ENCODE data around the gene RXYLT1.

RXYLT1 gene

DNA sequence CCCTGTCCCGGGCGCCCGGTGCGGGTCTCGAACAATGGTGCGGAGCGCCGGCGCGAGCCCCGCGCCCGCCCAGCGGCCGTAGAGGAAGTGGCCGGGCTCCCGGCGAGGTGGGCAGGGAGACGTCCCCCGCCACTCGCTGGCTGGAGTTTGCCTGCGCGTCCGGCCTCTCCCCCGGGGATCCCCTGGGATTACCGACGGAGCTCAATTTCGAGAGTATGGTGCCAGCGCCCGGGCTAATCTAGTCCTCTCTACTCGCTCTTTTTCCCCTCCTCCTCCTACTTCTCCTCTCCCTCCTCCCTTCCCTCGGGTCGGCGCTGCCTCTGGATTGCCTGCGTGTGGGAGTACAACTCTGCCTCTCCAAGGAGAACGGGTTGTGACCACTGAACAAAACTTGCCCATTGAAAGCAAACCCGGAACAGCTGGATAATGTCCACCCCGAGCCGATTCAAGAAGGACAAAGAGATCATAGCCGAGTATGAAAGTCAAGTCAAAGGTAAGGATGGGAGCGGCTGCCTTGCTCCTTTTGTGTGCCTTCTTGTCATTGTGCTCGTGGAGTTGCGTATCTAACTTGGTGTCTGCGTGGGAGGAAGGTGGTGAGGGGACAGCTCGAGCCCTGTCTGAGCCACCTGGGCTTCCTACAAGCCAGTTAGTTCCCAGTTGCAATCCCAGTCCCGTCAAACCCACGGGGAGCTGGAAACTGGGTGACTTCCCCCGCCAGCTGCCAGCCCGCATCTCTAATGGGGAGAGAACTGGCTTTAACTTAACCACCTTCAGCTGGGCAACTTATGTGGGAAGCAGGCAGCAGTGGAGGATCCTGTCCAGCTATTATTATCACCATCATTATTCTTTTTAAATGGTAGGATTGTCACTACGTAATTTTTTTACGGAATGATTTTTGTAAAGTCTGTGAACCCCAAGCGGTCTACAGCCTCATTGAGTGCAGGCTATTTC lies 65.0 kb downstream of the RXYLT1 start, which contains the start of gene SRGAP1:
TSS of gene SRGAP1 (plus strand) at position 310 of the 951 bp plus-strand sequence. CDS start at position 427, 117 bp downstream.
- DNase-seq = peak; percentile 7

DNA sequence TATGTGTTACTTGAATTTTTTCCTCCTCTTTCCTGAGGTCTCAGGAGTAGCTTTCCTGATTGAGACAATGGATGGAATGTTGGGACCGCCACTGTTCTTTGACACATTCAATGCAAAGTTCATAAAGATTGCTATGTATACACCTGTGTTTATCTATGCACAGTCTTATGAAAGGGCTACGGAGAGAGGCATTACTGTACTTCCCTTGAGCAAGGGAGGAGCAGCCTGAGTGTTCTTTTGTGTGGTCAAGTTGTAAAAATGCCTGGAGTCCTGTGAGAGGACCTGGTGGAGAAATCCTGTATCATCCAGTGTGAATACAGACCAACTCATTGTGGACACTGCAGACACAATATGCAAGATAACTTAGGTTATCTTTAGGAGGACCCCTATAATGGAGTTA lies 66.0 kb downstream of the RXYLT1 start:
- DNase-seq = no peak

DNA sequence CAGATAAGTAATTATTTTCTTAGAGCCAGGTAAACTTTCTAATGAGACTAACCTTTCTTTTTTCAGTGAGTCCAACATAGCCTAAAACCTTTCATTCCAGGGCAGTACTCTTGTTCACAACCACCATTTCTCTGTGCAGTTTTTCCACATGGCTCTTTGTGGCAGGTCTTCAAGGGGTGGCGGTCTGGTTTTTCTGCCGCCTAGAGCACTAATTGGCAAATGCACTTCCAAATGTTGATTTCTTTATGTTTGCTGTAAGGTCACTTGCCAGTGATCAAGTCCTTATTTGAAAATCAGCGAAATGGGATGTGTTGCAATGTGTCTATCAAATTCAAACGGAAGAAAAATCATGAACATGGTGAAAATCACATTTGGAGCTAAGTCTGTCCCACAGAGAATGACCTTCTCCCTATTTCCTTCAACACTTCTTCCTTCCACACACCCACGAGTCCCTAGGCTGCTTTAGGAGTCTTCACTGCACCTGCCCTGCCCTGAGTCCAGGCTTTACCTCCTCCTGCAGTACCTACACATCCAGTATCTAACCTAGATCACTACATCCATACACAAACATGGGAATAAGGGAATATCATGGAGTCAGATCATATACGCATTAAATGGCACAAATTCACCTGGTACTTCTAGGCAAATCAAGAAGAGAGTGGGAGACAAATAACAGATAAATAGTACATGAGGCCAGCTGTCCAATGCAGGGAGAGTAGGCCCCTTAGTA lies 66.7 kb downstream of the RXYLT1 start:
- no peak for DNase-seq

DNA sequence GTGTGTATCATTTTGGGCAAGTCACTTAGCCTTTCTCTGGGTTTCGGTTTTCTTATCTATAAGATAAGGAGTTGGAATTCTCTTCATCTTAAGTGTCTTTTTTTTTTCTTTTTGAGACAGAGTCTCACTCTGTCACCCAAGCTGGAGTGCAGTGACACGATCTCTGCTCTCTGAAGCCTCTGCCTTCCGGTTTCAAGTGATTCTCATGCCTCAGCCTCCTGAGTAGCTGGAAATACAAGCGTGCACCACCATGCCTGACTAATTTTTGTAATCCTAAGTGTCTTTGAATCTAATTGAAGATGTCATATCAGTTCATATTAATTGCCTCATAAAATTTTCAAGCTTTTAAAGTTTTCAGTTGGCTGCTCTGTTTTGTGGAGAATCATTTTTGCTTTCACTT lies 68.7 kb downstream of the RXYLT1 start:
- no peak for DNase-seq

DNA sequence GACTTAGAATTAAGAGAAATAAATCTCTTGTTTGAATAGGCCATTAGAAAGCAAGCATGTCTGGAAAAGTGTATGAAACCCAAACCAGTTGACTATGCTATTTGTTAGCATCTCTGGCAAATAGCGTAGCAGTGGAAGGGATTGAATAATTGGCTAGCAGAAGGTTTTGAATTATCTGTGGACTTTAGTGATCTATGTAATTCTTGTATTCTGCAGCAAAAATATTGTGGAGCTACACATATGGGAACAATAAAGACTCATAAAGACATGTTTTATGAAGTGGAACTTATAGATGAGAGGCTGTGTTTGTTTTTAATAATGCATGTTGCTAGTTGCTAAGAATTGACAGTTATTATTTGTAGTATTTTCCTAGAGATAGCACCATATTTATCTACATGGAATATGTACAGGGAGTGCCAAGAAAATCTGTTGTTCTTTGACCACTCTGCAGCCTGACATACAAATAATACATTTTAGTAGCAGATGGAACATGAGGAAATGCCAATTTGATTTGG lies 69.5 kb downstream of the RXYLT1 start:
- DNase-seq = no peak

GRCh38 chr12:63849641-63850040 lies 69.9 kb downstream of the RXYLT1 start:
- no peak for DNase-seq

DNA sequence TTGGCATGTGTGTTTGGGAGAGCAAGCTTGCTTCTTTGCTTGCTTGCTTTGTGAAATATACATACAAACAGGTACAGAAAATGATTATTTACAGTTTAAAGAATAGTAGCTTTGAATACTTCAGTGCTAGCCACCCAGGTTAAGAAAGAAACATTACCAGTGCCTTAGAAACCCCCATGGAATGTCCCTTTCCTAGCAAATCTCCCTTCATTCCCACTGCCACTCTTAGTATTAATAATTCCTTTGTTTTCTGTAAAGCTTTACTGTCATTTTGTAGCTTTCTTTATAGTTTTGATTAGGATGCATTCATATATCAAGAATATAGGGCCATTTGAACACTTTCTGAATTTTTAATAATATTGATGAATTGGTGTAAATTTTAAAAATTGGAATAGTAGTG lies 74.3 kb downstream of the RXYLT1 start:
- no peak for DNase-seq

DNA sequence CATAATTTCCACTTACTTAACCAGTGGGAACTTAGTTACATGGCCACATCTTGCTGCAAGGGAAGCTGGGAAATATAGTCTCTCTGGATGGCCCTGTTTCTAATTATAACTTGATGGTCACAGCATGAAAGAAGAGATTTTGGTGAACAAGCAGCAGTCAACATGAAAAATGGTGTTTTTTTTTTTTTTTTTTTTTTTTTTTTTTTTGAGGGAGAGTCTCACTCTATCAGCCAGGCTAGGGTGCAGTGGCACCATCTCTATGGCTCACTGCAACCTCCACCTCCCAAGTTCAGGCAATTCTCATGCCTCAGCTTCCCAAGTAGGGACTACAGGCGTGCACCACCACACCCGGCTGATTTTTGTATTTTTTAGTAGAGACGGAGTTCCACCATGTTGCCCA lies 75.6 kb downstream of the RXYLT1 start:
- no peak for DNase-seq

GRCh38 chr12:63857771-63858670 lies 78.3 kb downstream of the RXYLT1 start:
- DNase-seq = no peak

All from CD4-positive, alpha-beta T cell treated with Interleukin-12 subunit alpha and Interleukin-12 subunit beta, for 1 hour (primary cell).